OCI-LY7 (cell line): ENCODE results near the gene FUT3. TPM values are rescaled to one million over a fixed set of nuclear protein-coding genes. Genes with fewer than 3 reads are reported as not detected.

Experiments
- BruUV-seq: library from RNA; stranded (reverse); fragments of 400-500 nt; replicated peaks from 2 replicates; lab custom pipeline; 2021; lab: Mats Ljungman, UMichigan
- CTCF ChIA-PET: fragments of 300-600 bp; sonication (Branson Sonifier 250); formaldehyde crosslinking; loops from one replicate; lab custom pipeline; 2022; ENCODE audit warnings: antibody characterized with exemption; ENCODE audit not compliant: unreplicated experiment; lab: Charles Lee
- POLR2A ChIA-PET: fragments of 300-600 bp; sonication (Branson Sonifier 250); formaldehyde crosslinking; loops from one replicate; lab custom pipeline; 2022; ENCODE audit warnings: antibody characterized with exemption; lab: Charles Lee
- DNase-seq: peaks from one replicate; pipeline ENCODE4 v3.0.0-alpha.2; 2015; ENCODE audit warnings: low spot score
- H2AFZ ChIP-seq: fragments of 200-600 bp; sonication (generic), shearing (Covaris generic); 2 replicates; pipeline ENCODE4 v1.6.1; 2014; ENCODE audit warnings: mild to moderate bottlenecking, antibody characterized with exemption, low read length, moderate library complexity
- H3K27ac ChIP-seq: fragments of 200-600 bp; sonication (generic); 2 replicates; pipeline ENCODE4 v1.5.1; 2014; ENCODE audit warnings: mixed run types, low read depth, mild to moderate bottlenecking, moderate library complexity, low read length, inconsistent platforms; ENCODE audit not compliant: poor library complexity, severe bottlenecking
- H3K36me3 ChIP-seq: fragments of 200-600 bp; sonication (generic); 2 replicates; pipeline ENCODE4 v1.6.1; 2014; ENCODE audit warnings: mild to moderate bottlenecking, antibody characterized with exemption, low read length, moderate library complexity, mixed read lengths; ENCODE audit not compliant: insufficient read depth
- H3K4me1 ChIP-seq: fragments of 200-600 bp; sonication (generic); 2 replicates; pipeline ENCODE4 v1.5.1; 2014; ENCODE audit warnings: mild to moderate bottlenecking, low read length; ENCODE audit not compliant: insufficient read depth, poor library complexity, severe bottlenecking
- H3K4me2 ChIP-seq: fragments of 200-600 bp; sonication (generic); 2 replicates; pipeline ENCODE4 v1.6.1; 2014; ENCODE audit warnings: mild to moderate bottlenecking, low read length
- H3K4me3 ChIP-seq: fragments of 200-600 bp; sonication (generic); 2 replicates; pipeline ENCODE4 v1.5.1; 2014; ENCODE audit warnings: mild to moderate bottlenecking, low read depth, low read length; ENCODE audit not compliant: poor library complexity, severe bottlenecking
- H3K79me2 ChIP-seq: fragments of 200-600 bp; sonication (generic); 2 replicates; pipeline ENCODE4 v1.6.1; 2016; ENCODE audit warnings: low read depth, mild to moderate bottlenecking, low read length, moderate library complexity, mixed read lengths; ENCODE audit not compliant: insufficient read depth
- H3K9me2 ChIP-seq: fragments of 200-600 bp; sonication (generic); 2 replicates; pipeline ENCODE4 v1.6.1; 2016; ENCODE audit warnings: mild to moderate bottlenecking, low read length, mixed read lengths; ENCODE audit not compliant: insufficient read depth
- H3K9me3 ChIP-seq: fragments of 200-600 bp; sonication (generic); 2 replicates; pipeline ENCODE4 v1.6.1; 2014; ENCODE audit warnings: mild to moderate bottlenecking, mixed run types, low read length, mixed read lengths
- H4K20me1 ChIP-seq: fragments of 200-600 bp; sonication (generic); 2 replicates; pipeline ENCODE4 v1.6.1; 2014; ENCODE audit warnings: mild to moderate bottlenecking, antibody characterized with exemption, low read length, moderate library complexity, mixed read lengths; ENCODE audit not compliant: insufficient read depth
- EZH2phosphoT487 ChIP-seq: fragments of 200-600 bp; sonication (generic); IDR thresholded peaks from 2 replicates; pipeline ENCODE4 v1.6.1; 2018; ENCODE audit warnings: low read depth, borderline replicate concordance, mild to moderate bottlenecking, mixed run types, antibody characterized with exemption, low read length, moderate library complexity, mixed read lengths
- intact Hi-C: fragments of 100-400 bp; cut with micrococcal nuclease; formaldehyde crosslinking; loops from one replicate; pipeline ENCODE4 v1.10.0; 2022; ENCODE audit not compliant: unreplicated experiment
- total RNA-seq, 2 experiments: library from RNA; depleted of rRNA in 1 of 2; stranded (reverse); fragments of >200 nt in 1 of 2; shearing (Covaris generic) in 1 of 2; gene quantifications; 2 replicates each; pipeline ENCODE4 v1.2.3, GENCODE V29; 2014 to 2022
- TF ChIP-seq, protein P1 (sequence below): fragments of 200-600 bp; sonication (generic); conservative IDR thresholded peaks from 2 replicates; pipeline ENCODE4 v1.5.1; 2014; ENCODE audit warnings: mild to moderate bottlenecking, antibody characterized with exemption, low read length, moderate library complexity, mixed read lengths

The FUT3 gene
- total RNA-seq, 2 experiments from 2014 or later, result 0.47 TPM; not detected in 1

DNA sequence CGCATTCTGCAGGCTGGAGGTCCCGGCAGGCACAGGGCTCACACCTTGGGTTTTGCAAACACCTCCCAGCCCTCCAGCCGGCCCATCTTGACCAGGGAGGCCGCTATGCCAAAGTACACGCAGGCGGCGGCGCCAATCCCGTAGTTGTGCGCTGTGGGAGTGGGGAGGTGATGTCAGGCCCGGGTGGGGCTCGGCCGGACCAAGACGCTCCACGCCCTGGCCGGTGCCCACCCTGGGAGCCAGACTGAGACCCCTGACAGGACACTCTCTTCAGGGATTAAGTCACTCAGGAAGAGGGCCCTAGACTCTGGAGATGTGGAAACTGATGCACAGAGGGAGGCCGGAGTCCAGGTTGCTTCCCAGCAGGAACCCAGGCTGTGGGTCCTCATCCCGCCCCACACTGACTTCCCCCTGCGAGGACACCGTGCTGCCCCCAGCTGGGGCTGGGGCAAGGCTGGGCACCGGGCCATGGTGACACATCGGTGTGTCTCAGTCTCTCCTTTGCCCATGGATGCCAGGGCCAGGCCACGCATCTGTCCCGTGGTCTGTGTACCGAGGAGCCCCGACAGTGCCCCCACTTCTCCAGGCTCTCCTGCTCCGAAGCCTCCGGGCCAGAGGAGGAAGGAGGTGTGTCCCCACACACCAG, 43.6 kb upstream of the FUT3 start:
- no peak for TF ChIP-seq EZH2phosphoT487
- TF ChIP-seq, protein P1, sequence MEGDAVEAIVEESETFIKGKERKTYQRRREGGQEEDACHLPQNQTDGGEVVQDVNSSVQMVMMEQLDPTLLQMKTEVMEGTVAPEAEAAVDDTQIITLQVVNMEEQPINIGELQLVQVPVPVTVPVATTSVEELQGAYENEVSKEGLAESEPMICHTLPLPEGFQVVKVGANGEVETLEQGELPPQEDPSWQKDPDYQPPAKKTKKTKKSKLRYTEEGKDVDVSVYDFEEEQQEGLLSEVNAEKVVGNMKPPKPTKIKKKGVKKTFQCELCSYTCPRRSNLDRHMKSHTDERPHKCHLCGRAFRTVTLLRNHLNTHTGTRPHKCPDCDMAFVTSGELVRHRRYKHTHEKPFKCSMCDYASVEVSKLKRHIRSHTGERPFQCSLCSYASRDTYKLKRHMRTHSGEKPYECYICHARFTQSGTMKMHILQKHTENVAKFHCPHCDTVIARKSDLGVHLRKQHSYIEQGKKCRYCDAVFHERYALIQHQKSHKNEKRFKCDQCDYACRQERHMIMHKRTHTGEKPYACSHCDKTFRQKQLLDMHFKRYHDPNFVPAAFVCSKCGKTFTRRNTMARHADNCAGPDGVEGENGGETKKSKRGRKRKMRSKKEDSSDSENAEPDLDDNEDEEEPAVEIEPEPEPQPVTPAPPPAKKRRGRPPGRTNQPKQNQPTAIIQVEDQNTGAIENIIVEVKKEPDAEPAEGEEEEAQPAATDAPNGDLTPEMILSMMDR, result no peak

DNA sequence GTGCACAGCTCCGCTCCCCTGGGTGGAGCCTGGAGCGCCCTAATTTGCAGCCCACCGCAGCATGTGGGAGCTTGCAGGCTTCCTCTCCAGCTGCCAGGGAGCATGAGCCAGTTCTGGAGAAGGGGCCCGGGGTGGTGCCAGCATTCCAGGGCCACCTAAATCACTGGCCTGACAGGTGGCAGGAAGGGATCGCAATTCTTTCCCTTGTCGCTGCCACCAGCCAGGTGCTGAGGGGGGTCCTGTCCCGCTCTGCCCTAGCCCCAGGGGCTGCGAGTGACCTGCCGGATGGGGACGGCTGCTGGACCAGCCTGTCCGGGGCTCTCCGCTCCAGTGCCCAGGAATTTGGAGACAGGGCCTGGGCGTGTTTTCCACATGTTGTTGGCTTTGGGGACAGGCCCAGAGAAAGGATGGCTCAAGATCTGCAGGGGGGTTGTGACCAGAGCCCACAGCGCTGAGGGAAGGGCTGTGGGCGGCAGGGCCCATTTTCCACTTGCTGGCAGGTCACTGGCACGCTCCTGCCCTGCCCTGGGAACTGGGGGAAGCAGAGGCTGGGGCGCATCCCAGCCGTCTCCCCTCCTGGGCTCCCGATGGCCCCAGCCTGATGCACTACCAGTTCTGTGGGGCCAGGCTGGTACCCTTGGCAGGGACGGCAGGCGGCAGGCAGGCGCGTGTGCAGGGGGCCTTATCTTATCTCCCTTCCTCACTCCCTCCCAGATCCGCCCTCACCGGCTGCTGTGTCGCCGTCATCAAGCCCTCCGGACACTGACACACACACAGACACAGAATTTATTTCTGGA, 42.9 kb upstream of the FUT3 start:
- H3K4me1 ChIP-seq, result no peaks in the 10 kb centered on the region
- no peaks in the 10 kb centered on the region for H4K20me1 ChIP-seq
- intact Hi-C loops, result no loop called here
- H3K4me3 ChIP-seq, result no peak overlapping the region
- H3K4me2 ChIP-seq, result no peak overlapping the region
- no peak overlapping the region for H3K27ac ChIP-seq
- CTCF ChIA-PET, result no interaction called here
- POLR2A ChIA-PET, result no interaction called here
- H3K9me2 ChIP-seq, result no peaks in the 10 kb centered on the region
- H3K9me3 ChIP-seq, result no peaks in the 10 kb centered on the region
- TF ChIP-seq, protein P1, result no peak
- TF ChIP-seq EZH2phosphoT487, result no peak
- DNase-seq, result no peak
- peaks cover 27% of the 10 kb centered on the region; the same call in 1 of the 2 replicates for H3K36me3 ChIP-seq
- no peak overlapping the region for H2AFZ ChIP-seq
- H3K79me2 ChIP-seq, result peaks cover 7% of the 10 kb centered on the region; the same call in 1 of the 2 replicates
- TSS peak; percentile 21 for BruUV-seq

More for the DNA sequence above, 43.6 kb upstream of the FUT3 start:
- no peak overlapping the region for H3K27ac ChIP-seq
- ChIA-PET CTCF (no interaction called here), POLR2A (no interaction called here)
- H3K36me3 ChIP-seq, result peaks cover 29% of the 10 kb centered on the region
- no peaks in the 10 kb centered on the region for H3K9me2 ChIP-seq
- no TSS peak for BruUV-seq
- H3K9me3 ChIP-seq, result no peaks in the 10 kb centered on the region
- no peak overlapping the region for H3K4me2 ChIP-seq
- no peak overlapping the region for H2AFZ ChIP-seq
- H3K79me2 ChIP-seq, result peaks cover 11% of the 10 kb centered on the region
- H3K4me1 ChIP-seq, result no peaks in the 10 kb centered on the region
- no peak for DNase-seq
- intact Hi-C loops, result no loop called here
- H3K4me3 ChIP-seq, result no peak overlapping the region
- no peaks in the 10 kb centered on the region for H4K20me1 ChIP-seq
